NCI-H128 (cell line): ENCODE data around the gene HAUS8.

Source experiments
- DNase-seq: peaks from one replicate; lab custom pipeline; 2025; ENCODE audit not compliant: unreplicated experiment; lab: John Stamatoyannopoulos, UW

Gene HAUS8

DNA sequence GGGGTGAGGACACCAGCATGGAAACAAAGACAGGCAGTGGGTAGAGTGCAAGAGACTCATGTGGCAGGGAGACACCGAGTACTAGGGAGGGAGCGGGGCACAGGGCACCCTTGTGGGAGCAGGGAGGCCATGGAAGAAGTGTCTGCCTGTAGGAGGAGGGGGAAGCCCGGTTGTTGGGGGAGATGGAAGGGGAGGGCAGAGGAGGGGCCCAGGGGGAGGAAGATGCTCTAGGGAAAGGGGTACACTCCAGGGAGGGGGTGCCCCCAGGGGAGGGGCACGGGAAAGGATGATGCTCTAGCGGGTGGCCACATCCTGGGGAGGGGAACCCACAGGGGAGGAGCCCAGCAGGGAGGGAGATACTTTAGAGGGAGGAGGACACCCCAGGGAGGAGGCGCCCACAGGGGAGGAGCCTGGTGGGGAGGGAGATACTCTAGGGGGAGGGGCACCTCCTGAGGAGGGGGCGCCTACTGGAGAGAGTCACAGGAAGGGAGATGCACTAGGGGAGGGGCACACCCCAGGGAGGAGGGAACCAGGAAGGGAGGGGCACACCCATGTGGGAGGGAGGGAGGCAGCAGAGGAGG is 73.6 kb downstream of the HAUS8 start:
- no peak for DNase-seq
